ENCODE data around the gene MCTP1. TPM values are rescaled to one million over a fixed set of nuclear protein-coding genes. Genes with fewer than 3 reads are reported as not detected.

Gene MCTP1
- polyA plus RNA-seq, 1 donor (not counting 4 experiments of a cell fraction or from before 2014, with no cell fraction given): 4.9 TPM

DNA sequence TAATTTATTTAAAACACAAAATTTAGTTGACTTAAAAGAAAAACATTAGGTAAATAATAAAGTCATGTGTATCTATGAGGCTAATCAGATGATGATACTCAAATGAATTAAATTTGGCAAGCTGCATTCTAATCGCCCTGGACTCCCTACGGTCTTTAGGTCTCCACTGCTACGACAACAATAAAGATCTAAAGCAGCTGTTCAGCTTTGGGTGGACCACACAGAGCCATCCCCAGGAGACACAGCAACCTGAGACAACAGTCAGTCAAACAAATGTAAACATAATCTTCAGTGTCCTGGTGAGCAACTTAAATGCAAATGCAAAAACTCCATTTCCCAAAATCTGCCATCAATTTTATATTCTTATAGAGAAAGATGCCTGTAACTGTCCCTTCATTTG lies 65.5 kb downstream of the MCTP1 start:
- Histone ChIP-seq H3K4me3 (ENCODE audit: control insufficient read depth in 2 of 3, extremely low read depth in 1 of 3, insufficient read depth in 2 of 3, low read depth in 1 of 3, low read length in 3 of 3) (no peak overlapping the region), H4K20me1 (ENCODE audit: control insufficient read depth, extremely low read depth, insufficient read depth, low read length) (no peaks in the 10 kb centered on the region), H2AFZ (ENCODE audit: control insufficient read depth, low read length) (no peak overlapping the region), H3K9me1 (ENCODE audit: control insufficient read depth, extremely low read depth, insufficient read depth, low read length) (no peaks in the 10 kb centered on the region), H3K9ac (ENCODE audit: control insufficient read depth, extremely low read depth, insufficient read depth, low read length) (no peak overlapping the region), H3K79me2 (ENCODE audit: control insufficient read depth, insufficient read depth, low read length) (no peaks in the 10 kb centered on the region), H3K27me3 (ENCODE audit: control insufficient read depth, extremely low read depth, insufficient read depth, low read length) (no peaks in the 10 kb centered on the region), H3K4me2 (ENCODE audit: control insufficient read depth, extremely low read depth, insufficient read depth, low read depth, low read length) (no peak overlapping the region), H3K36me3 (ENCODE audit: control insufficient read depth in 2 of 2, extremely low read depth in 1 of 2, insufficient read depth in 2 of 2, low read length in 2 of 2) (no peaks in the 10 kb centered on the region), H3K4me1 (ENCODE audit: control insufficient read depth, extremely low read depth, insufficient read depth, low read length) (no peaks in the 10 kb centered on the region), H3K27ac (ENCODE audit: control insufficient read depth, insufficient read depth, low read length) (no peak overlapping the region), H3K9me3 (ENCODE audit: control insufficient read depth, low read depth, low read length) (no peaks in the 10 kb centered on the region)
- dilution Hi-C loops (cut with MboI; ENCODE audit: extremely low pct_ligation_motif_present, low sequenced_read_pairs): no loop called here
- FAIRE-seq: no peak
- DNase-seq (ENCODE audit: low read depth, low spot score): no peak
- TF ChIP-seq EZH2 (IDR thresholded peaks at IDR 0.05; ENCODE audit: low read length) (no peak), CTCF (optimal IDR thresholded peaks at IDR 0.05 in 1 of 3, IDR thresholded peaks at IDR 0.05 in 1 of 3, conservative IDR thresholded peaks at IDR 0.05 in 1 of 3; ENCODE audit: extremely low read depth in 1 of 3, insufficient read depth in 2 of 3, low read length in 3 of 3) (no peak)

DNA sequence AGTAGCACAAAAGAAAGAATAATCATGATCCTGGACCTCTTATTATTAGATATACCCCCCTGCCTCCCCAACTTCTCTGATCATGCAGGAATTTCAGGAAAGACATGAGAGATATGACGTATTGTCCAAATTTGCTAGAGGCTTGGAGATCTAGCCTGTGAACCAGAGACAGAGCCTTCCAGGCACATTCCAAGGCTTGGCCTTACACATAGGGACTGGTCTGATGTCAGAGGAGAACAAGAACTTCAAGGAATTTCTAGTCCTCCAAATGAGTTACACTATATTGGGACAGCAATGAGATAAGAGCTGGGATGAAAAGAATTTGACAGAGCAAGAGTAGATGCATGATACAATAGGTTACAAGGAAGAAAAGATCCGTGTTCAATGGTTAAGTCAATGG lies 67.0 kb downstream of the MCTP1 start:
- Histone ChIP-seq H3K9ac (ENCODE audit: control insufficient read depth, extremely low read depth, insufficient read depth, low read length) (no peak overlapping the region), H3K27ac (ENCODE audit: control insufficient read depth, insufficient read depth, low read length) (no peak overlapping the region), H3K4me3 (ENCODE audit: control insufficient read depth in 2 of 3, extremely low read depth in 1 of 3, insufficient read depth in 2 of 3, low read depth in 1 of 3, low read length in 3 of 3) (no peak overlapping the region), H3K9me1 (ENCODE audit: control insufficient read depth, extremely low read depth, insufficient read depth, low read length) (no peaks in the 10 kb centered on the region), H3K4me2 (ENCODE audit: control insufficient read depth, extremely low read depth, insufficient read depth, low read depth, low read length) (no peak overlapping the region), H2AFZ (ENCODE audit: control insufficient read depth, low read length) (no peak overlapping the region), H3K79me2 (ENCODE audit: control insufficient read depth, insufficient read depth, low read length) (no peaks in the 10 kb centered on the region), H3K36me3 (ENCODE audit: control insufficient read depth in 2 of 2, extremely low read depth in 1 of 2, insufficient read depth in 2 of 2, low read length in 2 of 2) (no peaks in the 10 kb centered on the region), H4K20me1 (ENCODE audit: control insufficient read depth, extremely low read depth, insufficient read depth, low read length) (no peaks in the 10 kb centered on the region), H3K27me3 (ENCODE audit: control insufficient read depth, extremely low read depth, insufficient read depth, low read length) (no peaks in the 10 kb centered on the region), H3K9me3 (ENCODE audit: control insufficient read depth, low read depth, low read length) (no peaks in the 10 kb centered on the region), H3K4me1 (ENCODE audit: control insufficient read depth, extremely low read depth, insufficient read depth, low read length) (no peaks in the 10 kb centered on the region)
- dilution Hi-C loops (cut with MboI; ENCODE audit: extremely low pct_ligation_motif_present, low sequenced_read_pairs): no loop called here
- no peak for TF ChIP-seq EZH2 (IDR thresholded peaks at IDR 0.05; ENCODE audit: low read length)
- FAIRE-seq (no peak), DNase-seq (ENCODE audit: low read depth, low spot score) (no peak)

DNA sequence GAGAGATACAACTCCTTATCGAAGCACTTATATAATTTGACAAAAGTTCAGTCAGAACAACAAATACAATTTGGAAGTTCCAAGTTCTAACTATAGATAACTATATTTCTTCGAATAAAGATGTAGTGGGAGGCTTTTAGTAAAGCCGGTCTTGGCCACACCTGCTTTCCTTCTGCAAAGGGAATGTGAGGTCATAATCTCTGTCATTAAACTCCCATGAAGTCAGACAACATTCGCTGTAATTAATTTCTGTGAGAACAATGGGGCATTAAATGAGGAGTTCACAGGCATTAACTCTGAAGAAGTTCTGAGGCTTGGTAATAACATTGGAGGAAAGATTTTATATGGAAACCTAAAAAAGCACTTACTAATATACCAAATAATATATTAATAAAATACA lies 67.5 kb downstream of the MCTP1 start:
- no peaks in the 10 kb centered on the region for H3K27me3 ChIP-seq (ENCODE audit: control insufficient read depth, extremely low read depth, insufficient read depth, low read length)
- H3K79me2 ChIP-seq (ENCODE audit: control insufficient read depth, insufficient read depth, low read length): no peaks in the 10 kb centered on the region
- no peaks in the 10 kb centered on the region for H3K36me3 ChIP-seq (ENCODE audit: control insufficient read depth in 2 of 2, extremely low read depth in 1 of 2, insufficient read depth in 2 of 2, low read length in 2 of 2)
- H3K4me2 ChIP-seq (ENCODE audit: control insufficient read depth, extremely low read depth, insufficient read depth, low read depth, low read length): no peak overlapping the region
- H3K4me3 ChIP-seq (ENCODE audit: control insufficient read depth in 2 of 3, extremely low read depth in 1 of 3, insufficient read depth in 2 of 3, low read depth in 1 of 3, low read length in 3 of 3): no peak overlapping the region
- H2AFZ ChIP-seq (ENCODE audit: control insufficient read depth, low read length): no peak overlapping the region
- dilution Hi-C loops (cut with MboI; ENCODE audit: extremely low pct_ligation_motif_present, low sequenced_read_pairs): no loop called here
- H3K4me1 ChIP-seq (ENCODE audit: control insufficient read depth, extremely low read depth, insufficient read depth, low read length): no peaks in the 10 kb centered on the region
- no peak overlapping the region for H3K9ac ChIP-seq (ENCODE audit: control insufficient read depth, extremely low read depth, insufficient read depth, low read length)
- no peak for TF ChIP-seq EZH2 (IDR thresholded peaks at IDR 0.05; ENCODE audit: low read length)
- no peak for TF ChIP-seq CTCF (optimal IDR thresholded peaks at IDR 0.05 in 1 of 3, IDR thresholded peaks at IDR 0.05 in 1 of 3, conservative IDR thresholded peaks at IDR 0.05 in 1 of 3; ENCODE audit: extremely low read depth in 1 of 3, insufficient read depth in 2 of 3, low read length in 3 of 3)
- DNase-seq (ENCODE audit: low read depth, low spot score): no peak
- no peaks in the 10 kb centered on the region for H4K20me1 ChIP-seq (ENCODE audit: control insufficient read depth, extremely low read depth, insufficient read depth, low read length)
- no peaks in the 10 kb centered on the region for H3K9me1 ChIP-seq (ENCODE audit: control insufficient read depth, extremely low read depth, insufficient read depth, low read length)
- no peak for FAIRE-seq
- H3K9me3 ChIP-seq (ENCODE audit: control insufficient read depth, low read depth, low read length): no peaks in the 10 kb centered on the region
- H3K27ac ChIP-seq (ENCODE audit: control insufficient read depth, insufficient read depth, low read length): no peak overlapping the region
